Lower lobe of right lung (tissue), 2 donors: Measurements from ENCODE around the gene DLD. TPM values are rescaled to one million over a fixed set of nuclear protein-coding genes. Genes with fewer than 3 reads are reported as not detected.

ENCODE experiments used
- ATAC-seq, 2 donors: fragments of 200-7000 bp; cut with Tn5 transposase; one replicate each; pipeline ENCODE4 v1.9.1; 2020 to 2022; ENCODE audit warnings: mild to moderate bottlenecking in 2 of 2, moderate library complexity in 2 of 2
- DNase-seq: peaks from one replicate; pipeline ENCODE4 v3.0.0-alpha.2; 2020
- H3K27ac ChIP-seq: fragments of 200-600 bp; one replicate; pipeline ENCODE4 v1.8.0; 2022
- H3K27me3 ChIP-seq: fragments of 200-600 bp; one replicate; pipeline ENCODE4 v1.8.0; 2022; ENCODE audit warnings: low read depth
- H3K36me3 ChIP-seq: fragments of 200-600 bp; one replicate; pipeline ENCODE4 v1.8.0; 2022; ENCODE audit warnings: mild to moderate bottlenecking
- H3K4me1 ChIP-seq: fragments of 200-600 bp; one replicate; pipeline ENCODE4 v1.8.0; 2022
- H3K4me3 ChIP-seq: fragments of 200-600 bp; one replicate; pipeline ENCODE4 v1.8.0; 2022; ENCODE audit warnings: mild to moderate bottlenecking
- H3K9me3 ChIP-seq: fragments of 200-600 bp; one replicate; pipeline ENCODE4 v1.8.0; 2022
- intact Hi-C: fragments of 100-400 bp; cut with DNase I; formaldehyde crosslinking; loops from one replicate; pipeline ENCODE4 v1.11.0; 2022
- total RNA-seq: library from RNA; stranded (reverse); fragmentation: NEBNext Ultra II Directional; extraction: Animal tissue kit (Norgen Biotek cat#: 25700); gene quantifications from one replicate; pipeline ENCODE4 v1.2.1, GENCODE V29; 2021
- TF ChIP-seq, protein P1 (sequence below): fragments of 200-600 bp; IDR thresholded peaks from one replicate; pipeline ENCODE4 v1.8.0; 2022; ENCODE audit warnings: antibody characterized with exemption, mild to moderate bottlenecking
- donor health status: DM: no; HTN: yes; CAD: no; lungs with severe emphysema.

DLD gene
- total RNA-seq, 1 donor from 2014 or later: 64.1 TPM

DNA sequence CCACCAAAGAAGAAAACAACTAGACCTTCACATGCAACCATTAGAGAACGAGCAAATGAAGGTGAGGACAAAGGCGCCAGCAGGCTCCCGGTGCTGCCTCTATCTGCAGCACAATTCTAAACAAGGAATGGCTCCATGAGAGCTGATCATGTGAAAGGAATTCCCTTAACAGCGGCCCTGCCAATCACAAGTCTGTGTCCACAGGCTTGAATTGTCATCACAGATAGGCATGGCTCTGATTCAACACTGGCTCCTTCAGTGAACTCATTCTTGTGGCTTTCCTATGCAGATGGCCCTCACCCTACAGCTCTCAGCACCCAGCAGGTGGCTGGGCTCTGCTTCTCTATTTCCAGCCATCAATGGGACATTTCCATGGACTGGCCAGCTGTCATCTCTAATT, 75.7 kb downstream of the DLD start:
- no peak for DNase-seq
- peak; percentile 25 to 44 for ATAC-seq
- Histone ChIP-seq H3K27me3 (no peaks in the 10 kb centered on the region), H3K4me1 (peaks cover 35% of the 10 kb centered on the region), H3K4me3 (no peak overlapping the region), H3K36me3 (peaks cover 38% of the 10 kb centered on the region), H3K9me3 (no peaks in the 10 kb centered on the region), H3K27ac (no peak overlapping the region)
- intact Hi-C loops: no loop called here
- TF ChIP-seq, protein P1, sequence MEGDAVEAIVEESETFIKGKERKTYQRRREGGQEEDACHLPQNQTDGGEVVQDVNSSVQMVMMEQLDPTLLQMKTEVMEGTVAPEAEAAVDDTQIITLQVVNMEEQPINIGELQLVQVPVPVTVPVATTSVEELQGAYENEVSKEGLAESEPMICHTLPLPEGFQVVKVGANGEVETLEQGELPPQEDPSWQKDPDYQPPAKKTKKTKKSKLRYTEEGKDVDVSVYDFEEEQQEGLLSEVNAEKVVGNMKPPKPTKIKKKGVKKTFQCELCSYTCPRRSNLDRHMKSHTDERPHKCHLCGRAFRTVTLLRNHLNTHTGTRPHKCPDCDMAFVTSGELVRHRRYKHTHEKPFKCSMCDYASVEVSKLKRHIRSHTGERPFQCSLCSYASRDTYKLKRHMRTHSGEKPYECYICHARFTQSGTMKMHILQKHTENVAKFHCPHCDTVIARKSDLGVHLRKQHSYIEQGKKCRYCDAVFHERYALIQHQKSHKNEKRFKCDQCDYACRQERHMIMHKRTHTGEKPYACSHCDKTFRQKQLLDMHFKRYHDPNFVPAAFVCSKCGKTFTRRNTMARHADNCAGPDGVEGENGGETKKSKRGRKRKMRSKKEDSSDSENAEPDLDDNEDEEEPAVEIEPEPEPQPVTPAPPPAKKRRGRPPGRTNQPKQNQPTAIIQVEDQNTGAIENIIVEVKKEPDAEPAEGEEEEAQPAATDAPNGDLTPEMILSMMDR: no peak

DNA sequence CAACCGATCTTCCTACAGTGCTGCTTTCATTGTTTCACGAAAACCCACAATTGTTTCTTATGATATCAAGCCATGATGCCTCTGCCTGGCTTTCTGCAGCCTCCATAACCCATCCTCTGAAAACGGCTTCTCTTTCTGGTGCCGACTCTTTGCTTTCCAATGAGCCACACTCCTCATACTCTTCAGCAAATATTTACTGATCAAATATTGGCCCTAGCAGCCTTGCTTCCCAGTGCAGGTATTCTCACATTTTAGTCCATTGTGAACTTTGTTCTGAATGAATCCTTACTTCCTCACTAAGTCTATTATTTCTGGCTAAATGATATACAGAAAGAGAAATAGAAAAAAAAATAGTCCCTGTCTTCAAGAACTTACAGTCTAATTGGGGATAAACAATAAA, 76.4 kb downstream of the DLD start:
- no peak overlapping the region for H3K27ac ChIP-seq
- peaks cover 42% of the 10 kb centered on the region for H3K4me1 ChIP-seq
- peaks cover 31% of the 10 kb centered on the region for H3K36me3 ChIP-seq
- no peak overlapping the region for H3K4me3 ChIP-seq
- H3K9me3 ChIP-seq: no peaks in the 10 kb centered on the region
- H3K27me3 ChIP-seq: no peaks in the 10 kb centered on the region
- TF ChIP-seq, protein P1: no peak
- ATAC-seq (no peak), DNase-seq (no peak)
- intact Hi-C loops: no loop called here

DNA sequence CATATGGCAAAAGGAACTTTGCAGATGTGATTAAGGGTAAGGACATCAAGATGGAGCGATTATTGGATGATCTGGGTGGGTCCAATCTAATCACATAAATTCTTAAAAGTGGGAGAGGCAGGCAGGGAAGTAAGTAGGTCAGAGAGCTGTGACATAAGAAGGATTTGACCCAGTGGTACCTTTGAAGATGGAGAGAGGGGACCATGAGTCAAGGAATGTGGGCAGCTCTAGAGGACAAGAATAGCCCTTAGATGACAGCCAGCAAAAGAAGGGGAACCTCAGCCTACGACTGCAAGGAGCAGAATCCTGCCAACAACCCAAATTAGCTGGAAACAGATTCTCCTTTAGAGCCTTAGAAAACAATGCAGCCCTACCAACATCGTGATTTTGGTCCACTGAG, 77.5 kb downstream of the DLD start:
- no peaks in the 10 kb centered on the region for H3K27me3 ChIP-seq
- H3K27ac ChIP-seq: no peak overlapping the region
- no peak for ATAC-seq
- H3K4me3 ChIP-seq: no peak overlapping the region
- TF ChIP-seq, protein P1: no peak
- H3K4me1 ChIP-seq: peaks cover 43% of the 10 kb centered on the region
- intact Hi-C loops: no loop called here
- peaks cover 22% of the 10 kb centered on the region for H3K36me3 ChIP-seq
- no peaks in the 10 kb centered on the region for H3K9me3 ChIP-seq
- no peak for DNase-seq

DNA sequence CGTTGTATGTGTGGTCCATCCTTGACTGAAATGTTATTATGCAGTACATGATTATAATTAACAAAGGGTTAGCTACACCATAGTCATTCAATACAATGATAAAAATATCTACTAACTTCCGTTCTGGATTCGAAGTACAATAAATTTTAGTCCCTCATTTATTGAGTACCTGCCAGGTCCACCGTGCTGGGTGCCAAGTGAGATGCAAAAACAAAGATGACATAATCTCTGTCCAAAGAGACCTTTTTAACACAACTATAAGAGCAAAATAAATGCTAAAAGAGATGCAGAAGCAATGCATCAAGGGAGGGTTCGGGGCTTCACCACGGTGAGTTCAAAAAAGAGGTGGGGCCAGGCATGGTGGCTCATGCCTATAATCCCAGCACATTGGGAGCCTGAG, 78.9 kb downstream of the DLD start:
- TF ChIP-seq, protein P1: no peak
- no peaks in the 10 kb centered on the region for H3K9me3 ChIP-seq
- H3K4me1 ChIP-seq: peaks cover 43% of the 10 kb centered on the region
- H3K36me3 ChIP-seq: peaks cover 11% of the 10 kb centered on the region
- intact Hi-C loops: no loop called here
- no peak for DNase-seq
- ATAC-seq: no peak
- no peak overlapping the region for H3K4me3 ChIP-seq
- no peak overlapping the region for H3K27ac ChIP-seq
- H3K27me3 ChIP-seq: no peaks in the 10 kb centered on the region

Other genes with a start within 250 kb of the DLD start
- 1.0 TPM for gene SLC26A4, start 230.4 kb upstream of the DLD start, total RNA-seq
- gene CBLL1, start 147.0 kb upstream of the DLD start, total RNA-seq: 20.9 TPM
- not detected for gene SLC26A3, start 88.0 kb upstream of the DLD start, total RNA-seq
- 104 TPM for gene LAMB1, start 112.0 kb downstream of the DLD start, total RNA-seq
- not detected for gene LAMB4, start 239.2 kb downstream of the DLD start, total RNA-seq